HEK293 (cell line): Measurements from ENCODE around the gene SLC22A31.

Source experiments
- CTCF ChIA-PET: fragments of 350-600 bp; formaldehyde crosslinking; extraction: SDS; loops from one replicate; lab custom pipeline; 2021; ENCODE audit warnings: antibody characterized with exemption; lab: Yijun Ruan, JAX
- POLR2A ChIA-PET: fragments of 300-600 bp; formaldehyde crosslinking; extraction: SDS; loops from one replicate; lab custom pipeline; 2020; ENCODE audit warnings: antibody characterized with exemption, inconsistent platforms; lab: Yijun Ruan, JAX
- H3K27ac ChIP-seq: fragments of 200-500 bp; sonication (Bioruptor generic); 2 replicates; pipeline ENCODE4 v1.5.1; 2014; ENCODE audit warnings: low read depth, low read length, control low read depth, inconsistent platforms; ENCODE audit errors: extremely low read depth
- H3K36me3 ChIP-seq, 2 experiments: fragments of 200-500 bp in 1 of 2; sonication (Bioruptor generic) in 1 of 2; 1 replicate in 1 of 2; 2 replicates in 1 of 2; pipeline ENCODE4 v1.5.1; 2014 to 2017; ENCODE audit warnings: inconsistent platforms in 2 of 2, low read length in 2 of 2; ENCODE audit not compliant: control insufficient read depth in 2 of 2, insufficient read depth in 1 of 2
- H3K4me1 ChIP-seq: fragments of 200-500 bp; sonication (Bioruptor generic); 2 replicates; pipeline ENCODE4 v1.5.1; 2014; ENCODE audit warnings: mild to moderate bottlenecking, low read length, inconsistent platforms; ENCODE audit not compliant: control insufficient read depth, insufficient read depth
- H3K4me3 ChIP-seq: 2 replicates; pipeline ENCODE4 v1.5.1; 2011; ENCODE audit warnings: low read depth, mild to moderate bottlenecking, control low read depth, low read length, moderate library complexity
- H3K9me3 ChIP-seq: fragments of 200-500 bp; sonication (Bioruptor generic); 2 replicates; pipeline ENCODE4 v1.5.1; 2014; ENCODE audit warnings: low read depth, low read length, inconsistent platforms; ENCODE audit not compliant: control insufficient read depth, insufficient read depth
- BCL11A ChIP-seq: fragments of 450-650 bp; formaldehyde crosslinking; IDR thresholded peaks from 2 replicates; pipeline ENCODE4 v1.5.1; 2016; ENCODE audit warnings: low read depth, missing biosample characterization, missing genetic modification characterization
- BCL6B ChIP-seq: fragments of 450-650 bp; formaldehyde crosslinking; IDR thresholded peaks from 2 replicates; pipeline ENCODE4 v1.5.1; 2017; ENCODE audit warnings: missing biosample characterization, missing genetic modification characterization
- CTCF ChIP-seq: fragments of 450-650 bp; formaldehyde crosslinking; IDR thresholded peaks from 2 replicates; pipeline ENCODE4 v1.5.1; 2016; ENCODE audit warnings: missing biosample characterization, missing genetic modification characterization
- GLI4 ChIP-seq: fragments of 450-650 bp; formaldehyde crosslinking; IDR thresholded peaks from 2 replicates; pipeline ENCODE4 v1.5.1; 2016; ENCODE audit warnings: missing biosample characterization, missing genetic modification characterization
- HOXD13 ChIP-seq: sonication (generic); formaldehyde crosslinking; IDR thresholded peaks from 2 replicates; pipeline ENCODE4 v1.8.0; 2022; ENCODE audit warnings: missing genetic modification reagents, borderline replicate concordance
- MEIS1 ChIP-seq: sonication (generic); formaldehyde crosslinking; IDR thresholded peaks from 2 replicates; pipeline ENCODE4 v1.8.1; 2022; ENCODE audit warnings: missing genetic modification reagents, mild to moderate bottlenecking, borderline replicate concordance
- ZBTB17 ChIP-seq: fragments of 450-650 bp; formaldehyde crosslinking; IDR thresholded peaks from 2 replicates; pipeline ENCODE4 v1.5.1; 2016; ENCODE audit warnings: missing biosample characterization, missing genetic modification characterization
- ZBTB20 ChIP-seq: fragments of 450-650 bp; formaldehyde crosslinking; IDR thresholded peaks from 2 replicates; pipeline ENCODE4 v1.5.1; 2016; ENCODE audit warnings: missing biosample characterization, missing genetic modification characterization
- ZFHX2 ChIP-seq: fragments of 450-650 bp; formaldehyde crosslinking; conservative IDR thresholded peaks from 2 replicates; pipeline ENCODE4 v1.5.1; 2016; ENCODE audit warnings: missing biosample characterization, missing genetic modification characterization
- ZFP41 ChIP-seq: fragments of 450-650 bp; formaldehyde crosslinking; IDR thresholded peaks from 2 replicates; pipeline ENCODE4 v1.5.1; 2016; ENCODE audit warnings: missing biosample characterization, missing genetic modification characterization, borderline replicate concordance
- ZNF10 ChIP-seq: fragments of 450-650 bp; formaldehyde crosslinking; IDR thresholded peaks from 2 replicates; pipeline ENCODE4 v1.5.1; 2017; ENCODE audit warnings: missing biosample characterization, missing genetic modification characterization
- ZNF140 ChIP-seq: fragments of 450-650 bp; formaldehyde crosslinking; IDR thresholded peaks from 2 replicates; pipeline ENCODE4 v1.5.1; 2016; ENCODE audit warnings: missing biosample characterization, missing genetic modification characterization
- ZNF169 ChIP-seq: fragments of 450-650 bp; formaldehyde crosslinking; IDR thresholded peaks from 2 replicates; pipeline ENCODE4 v1.5.1; 2016; ENCODE audit warnings: missing biosample characterization, missing genetic modification characterization
- ZNF175 ChIP-seq: fragments of 450-650 bp; formaldehyde crosslinking; IDR thresholded peaks from 2 replicates; pipeline ENCODE4 v1.5.1; 2016; ENCODE audit warnings: missing biosample characterization, missing genetic modification characterization
- ZNF18 ChIP-seq: fragments of 450-650 bp; formaldehyde crosslinking; IDR thresholded peaks from 2 replicates; pipeline ENCODE4 v1.5.1; 2016; ENCODE audit warnings: missing biosample characterization, missing genetic modification characterization
- ZNF423 ChIP-seq: fragments of 450-650 bp; formaldehyde crosslinking; IDR thresholded peaks from 2 replicates; pipeline ENCODE4 v1.5.1; 2016; ENCODE audit warnings: missing biosample characterization, missing genetic modification characterization
- ZNF426 ChIP-seq: fragments of 450-650 bp; formaldehyde crosslinking; IDR thresholded peaks from 2 replicates; pipeline ENCODE4 v1.5.1; 2017; ENCODE audit warnings: missing biosample characterization, missing genetic modification characterization, mild to moderate bottlenecking, inconsistent platforms, moderate library complexity
- ZNF558 ChIP-seq: fragments of 450-650 bp; formaldehyde crosslinking; IDR thresholded peaks from 2 replicates; pipeline ENCODE4 v1.5.1; 2016; ENCODE audit warnings: missing biosample characterization, missing genetic modification characterization
- ZNF626 ChIP-seq: fragments of 450-650 bp; sonication (Bioruptor Pico); formaldehyde crosslinking; IDR thresholded peaks from 2 replicates; pipeline ENCODE4 v1.5.1; 2018; ENCODE audit warnings: missing biosample characterization, missing genetic modification characterization, inconsistent platforms
- ZNF645 ChIP-seq: fragments of 450-650 bp; formaldehyde crosslinking; IDR thresholded peaks from 2 replicates; pipeline ENCODE4; 2016; ENCODE audit warnings: missing biosample characterization, missing genetic modification characterization
- ZNF791 ChIP-seq: fragments of 450-650 bp; formaldehyde crosslinking; IDR thresholded peaks from 2 replicates; pipeline ENCODE4 v1.5.1; 2016; ENCODE audit warnings: missing biosample characterization, missing genetic modification characterization

SLC22A31 gene

GRCh38 chr16:89233678-89234490 lies 33.5 kb upstream of the SLC22A31 start:
- TF ChIP-seq ZNF18 (tag by site-specific recombination) (no peak), ZNF626 (tag by site-specific recombination) (no peak), MEIS1 (no peak), BCL6B (tag by site-specific recombination) (no peak), ZFP41 (tag by site-specific recombination) (no peak), CTCF (no peak), GLI4 (tag by site-specific recombination) (no peak), ZNF791 (no peak), ZNF169 (tag by site-specific recombination) (no peak), ZNF175 (tag by site-specific recombination) (no peak), ZNF423 (tag by site-specific recombination) (no peak), HOXD13 (CRISPR knock-in tag) (no peak), ZBTB17 (tag by site-specific recombination) (no peak), ZNF645 (tag by site-specific recombination) (no peak), BCL11A (no peak), ZNF10 (tag by site-specific recombination) (no peak), ZNF426 (tag by site-specific recombination) (no peak), ZNF140 (tag by site-specific recombination) (no peak), ZBTB20 (no peak)
- TF ChIP-seq, all 188 proteins: peak for 0
- no peak overlapping the region for H3K27ac ChIP-seq
- no peak overlapping the region for H3K4me3 ChIP-seq
- no peaks in the 10 kb centered on the region for H3K4me1 ChIP-seq
- ChIA-PET CTCF (no interaction called here), POLR2A (no interaction called here)
- no peaks in the 10 kb centered on the region for H3K9me3 ChIP-seq
- H3K36me3 ChIP-seq: peaks cover 0 to 55% of the 10 kb centered on the region in 2 experiments; a peak in 1 of 3 replicates

DNA sequence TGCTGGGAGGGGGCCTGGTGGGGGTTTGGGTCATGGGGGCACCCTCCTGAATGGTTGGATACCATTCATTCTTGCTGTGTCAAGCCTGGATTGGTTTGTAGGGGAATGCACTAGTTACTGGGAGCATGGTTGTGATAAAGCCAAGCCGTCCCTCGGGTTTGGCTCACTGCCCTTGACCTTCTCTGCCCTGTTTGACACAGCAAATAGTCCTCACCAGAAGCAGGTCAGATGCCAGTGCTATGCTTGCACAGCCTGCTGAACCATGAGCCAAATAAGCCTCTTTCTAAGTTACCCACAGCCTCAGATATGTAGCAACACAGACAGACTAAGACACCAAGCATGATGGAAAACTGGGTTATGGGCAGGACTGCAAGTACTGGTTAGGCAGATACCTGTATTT lies 31.8 kb upstream of the SLC22A31 start:
- H3K36me3 ChIP-seq: peaks cover 0 to 73% of the 10 kb centered on the region in 2 experiments; a peak in 1 of 3 replicates
- H3K4me3 ChIP-seq: no peak overlapping the region
- ChIA-PET POLR2A (no interaction called here), CTCF (no interaction called here)
- H3K27ac ChIP-seq: no peak overlapping the region
- H3K4me1 ChIP-seq: no peaks in the 10 kb centered on the region
- no peak for TF ChIP-seq ZFHX2 (tag by site-specific recombination)
- TF ChIP-seq ZNF558 (tag by site-specific recombination): 0 out of 2 replicates have a peak, but pooled peaks have one; percentile 15
- TF ChIP-seq, all 188 proteins: peak for 1
- H3K9me3 ChIP-seq: no peaks in the 10 kb centered on the region
